NK-92 (cell line): Measurements from ENCODE around the gene PHACTR3.
"Not testable (repeated sequence)": the region's sequence is repeated elsewhere in the genome, so short reads cannot be mapped to it uniquely, and the experiment has no call there.

Experiments used
- DNase-seq: peaks from one replicate; lab custom pipeline; 2025; ENCODE audit not compliant: unreplicated experiment; lab: John Stamatoyannopoulos, UW

Gene PHACTR3

DNA sequence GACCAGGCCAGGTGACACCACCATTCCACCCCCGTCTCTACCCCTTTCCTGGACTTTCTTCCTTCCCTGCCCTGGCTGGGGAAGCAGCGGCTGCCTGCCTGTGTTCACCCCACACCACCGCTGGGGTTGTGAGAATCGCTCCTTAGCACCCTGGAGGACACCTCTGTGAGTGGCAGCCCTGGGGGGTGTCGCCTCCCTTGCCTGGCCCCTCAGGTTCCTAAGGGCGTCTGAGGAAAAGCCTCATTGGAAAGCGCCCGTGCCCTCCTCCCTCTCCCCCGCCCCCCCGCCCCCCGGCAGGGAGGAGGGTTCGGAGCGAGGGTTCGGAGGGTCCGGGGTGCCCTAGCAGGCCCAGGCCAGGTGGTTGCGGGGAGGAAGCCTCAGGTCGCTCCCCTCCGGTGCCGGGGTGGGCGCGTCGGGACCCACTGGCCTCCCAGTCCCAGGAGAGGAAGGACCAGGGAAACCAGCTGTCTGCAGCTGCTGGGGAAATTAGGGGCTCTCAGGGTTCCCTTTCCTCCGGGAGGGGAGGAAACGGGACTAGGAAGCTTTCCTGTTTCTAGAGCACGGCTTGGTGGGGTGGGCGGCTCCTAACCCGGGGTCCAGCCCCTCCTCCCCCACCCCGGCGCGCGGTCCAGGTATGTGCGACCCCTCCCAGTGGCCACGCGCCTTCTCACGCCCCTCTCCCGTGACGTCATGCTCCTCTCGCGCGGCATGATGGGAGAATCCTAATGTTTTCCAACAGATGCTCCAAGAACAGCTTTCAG is at the start of gene PHACTR3:
TSS of gene PHACTR3 (plus strand) at position 760 of the 761 bp plus-strand sequence. CDS start 475 bp downstream, outside the sequence.
- DNase-seq = no peak

DNA sequence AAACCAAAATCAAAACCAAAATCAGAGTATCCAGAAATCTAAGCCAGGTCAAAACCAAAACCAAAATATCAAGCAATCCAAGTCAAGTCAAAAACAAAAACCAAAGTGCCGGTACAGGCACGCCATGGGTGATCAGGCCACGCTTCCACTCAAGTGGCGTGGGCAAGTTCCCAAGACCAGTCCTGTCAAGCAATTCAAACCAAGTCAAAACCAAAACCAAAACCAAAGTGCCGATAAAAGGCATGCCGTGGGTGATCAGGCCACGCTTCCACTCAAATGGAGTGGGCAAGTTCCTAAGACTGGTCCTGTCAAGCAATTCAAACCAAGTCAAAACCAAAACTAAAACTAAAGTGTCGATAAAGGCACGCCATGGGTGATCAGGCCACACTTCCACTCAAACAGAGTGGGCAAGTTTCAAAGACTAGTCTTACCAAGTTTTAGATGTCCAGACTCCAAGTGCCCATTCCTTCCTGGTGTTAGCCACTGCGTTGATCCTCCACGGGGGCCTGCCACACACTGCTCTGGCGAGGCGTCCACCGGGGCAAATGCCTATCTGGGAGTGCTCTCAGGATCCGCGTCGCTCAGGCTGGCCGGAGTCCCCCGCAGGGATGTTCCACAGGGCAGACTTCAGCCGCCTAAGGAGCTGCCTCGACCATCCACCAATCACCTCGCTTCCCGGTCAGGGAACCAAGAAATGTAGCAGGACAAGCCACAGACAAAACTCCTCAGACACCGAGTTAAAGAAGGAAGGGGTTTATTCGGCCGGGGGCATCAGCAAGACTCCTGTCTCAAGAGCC is 46.4 kb upstream of the PHACTR3 start:
- not testable (repeated sequence) for DNase-seq

DNA sequence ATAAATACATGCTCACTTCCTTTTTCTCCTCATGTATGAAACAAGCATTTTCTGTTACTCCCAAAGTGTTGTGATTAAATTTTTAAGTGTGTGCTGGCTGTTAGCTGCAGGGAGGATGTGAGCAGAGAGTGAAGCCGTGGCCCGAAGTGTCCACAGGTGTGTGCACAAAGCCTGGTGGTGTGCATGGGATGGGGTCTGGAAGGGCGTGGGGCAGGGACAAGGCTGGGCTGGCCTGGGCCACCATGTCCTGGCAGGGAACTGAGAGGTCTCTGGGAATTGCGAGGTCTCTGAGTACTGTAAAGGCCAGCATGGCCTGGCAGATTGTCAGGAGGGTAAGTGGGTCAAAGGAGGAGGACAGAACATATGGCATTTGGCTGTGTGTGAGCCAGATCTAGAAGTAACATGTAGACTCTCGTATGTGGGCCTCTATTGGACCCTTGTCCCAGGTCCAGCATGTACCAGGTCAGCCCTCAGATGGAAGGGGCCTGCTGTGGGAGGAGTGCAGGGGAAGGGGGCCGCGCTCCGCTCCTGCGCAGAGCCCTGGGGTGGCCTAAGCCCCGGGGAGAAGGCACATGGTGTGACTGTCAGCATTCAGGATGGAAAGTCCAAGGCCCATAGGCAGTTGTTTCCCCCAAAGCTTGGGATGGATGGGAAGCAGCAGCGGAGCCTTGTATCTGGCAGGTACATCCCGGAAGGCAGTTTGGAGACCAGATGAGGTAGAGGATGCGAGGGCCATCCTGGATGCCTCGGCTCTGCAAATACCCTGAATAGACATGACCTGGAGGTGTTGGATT is 45.1 kb upstream of the PHACTR3 start:
- DNase-seq = no peak

DNA sequence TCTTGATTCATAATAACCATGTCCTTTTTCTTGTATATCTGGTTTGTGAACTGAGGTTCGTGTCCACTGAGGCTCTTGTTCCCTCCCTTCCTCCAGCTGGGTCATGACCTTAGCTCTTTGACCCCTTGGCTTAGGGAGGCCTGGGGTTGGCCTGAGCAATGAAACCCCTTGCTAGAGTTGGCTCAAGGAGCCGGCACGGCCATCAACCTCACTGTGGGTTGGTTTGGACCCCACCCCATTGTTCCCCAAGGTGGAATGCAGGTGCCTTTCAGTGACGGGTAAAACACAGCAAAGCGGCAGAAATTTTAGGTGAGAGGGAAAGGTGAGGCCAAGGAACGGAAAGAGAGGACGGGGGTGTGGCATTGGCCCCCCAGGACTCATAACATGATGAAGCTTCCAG is 44.5 kb upstream of the PHACTR3 start:
- DNase-seq = no peak

DNA sequence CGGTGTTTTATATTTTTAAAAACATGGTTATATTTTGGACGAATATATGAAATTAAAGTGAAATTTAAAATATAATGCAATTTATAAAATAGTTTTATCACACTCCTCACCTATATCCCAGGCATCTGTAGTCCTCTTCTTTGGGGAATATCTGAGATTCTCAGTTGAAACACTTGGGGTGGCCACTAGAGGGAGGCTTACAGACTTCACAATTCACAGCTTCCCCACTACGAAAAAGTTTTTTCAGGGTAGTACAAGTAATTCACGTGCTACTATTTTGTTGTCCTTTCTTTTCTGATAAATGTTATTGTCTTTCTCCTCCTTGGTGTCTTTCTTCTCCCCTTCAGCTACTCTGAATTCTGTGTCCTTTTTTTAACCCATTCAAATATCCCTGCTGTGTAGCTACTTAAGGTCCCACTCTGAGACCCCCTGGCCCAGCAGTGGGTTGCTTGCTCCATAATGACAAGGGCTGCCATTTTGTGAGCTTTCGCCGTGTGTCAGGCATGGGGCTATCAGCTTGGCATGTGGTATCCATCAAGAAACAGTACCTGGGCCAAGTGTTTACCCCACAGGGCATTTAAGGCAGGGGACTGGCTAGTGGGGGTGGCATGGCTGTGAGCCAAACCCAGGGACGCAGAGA is 43.6 kb upstream of the PHACTR3 start:
- no peak for DNase-seq

DNA sequence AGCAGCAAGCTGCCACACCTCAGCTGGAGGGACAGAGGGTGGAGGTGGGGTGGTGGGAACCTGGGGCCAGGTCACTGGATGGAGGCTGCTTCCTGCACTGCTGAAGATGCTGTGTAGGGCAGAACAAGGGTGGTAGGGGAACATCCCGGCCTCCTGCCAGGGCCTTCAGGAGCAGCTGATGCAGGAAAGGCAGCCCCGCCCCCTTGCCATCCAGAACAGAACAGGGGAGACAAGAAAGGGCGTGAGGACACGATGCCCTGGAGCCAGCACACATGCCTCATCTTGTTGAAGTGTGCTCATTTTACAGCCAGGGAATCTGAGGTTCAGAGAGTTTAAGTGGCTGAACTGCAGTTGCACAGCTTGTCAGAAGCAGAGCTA is 43.1 kb upstream of the PHACTR3 start:
- DNase-seq = no peak

DNA sequence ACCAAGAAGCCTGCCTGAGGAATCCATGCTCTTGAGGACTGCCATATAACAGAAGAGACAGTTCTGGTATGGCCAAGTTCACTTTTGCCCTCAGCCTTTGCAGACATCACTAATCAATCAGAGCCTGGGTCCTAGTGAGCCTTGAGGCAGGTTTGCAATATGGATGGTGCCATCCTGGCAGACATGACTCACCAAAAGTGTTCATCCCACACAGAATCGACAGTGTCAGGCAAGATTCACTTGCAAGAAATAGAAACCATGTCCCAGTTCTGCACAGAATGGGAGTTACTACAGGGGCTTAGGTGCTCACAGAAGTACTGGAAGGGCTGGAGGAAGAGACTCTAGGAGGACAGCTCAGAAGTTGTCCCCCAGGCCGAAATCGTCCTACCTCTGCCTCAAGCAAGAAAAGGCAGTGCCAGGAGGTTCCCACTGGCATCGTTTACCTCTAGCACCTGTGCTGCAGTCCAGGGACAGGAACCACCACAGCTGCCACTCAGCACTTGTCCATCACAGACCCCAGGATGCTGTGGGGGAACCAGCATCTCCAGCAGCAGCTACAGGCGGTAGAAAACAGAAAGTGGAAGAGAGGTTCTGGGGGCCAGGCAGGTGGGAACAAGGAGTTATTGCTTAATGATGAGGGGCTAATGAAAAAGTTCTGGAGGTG is 42.6 kb upstream of the PHACTR3 start:
- no peak for DNase-seq

DNA sequence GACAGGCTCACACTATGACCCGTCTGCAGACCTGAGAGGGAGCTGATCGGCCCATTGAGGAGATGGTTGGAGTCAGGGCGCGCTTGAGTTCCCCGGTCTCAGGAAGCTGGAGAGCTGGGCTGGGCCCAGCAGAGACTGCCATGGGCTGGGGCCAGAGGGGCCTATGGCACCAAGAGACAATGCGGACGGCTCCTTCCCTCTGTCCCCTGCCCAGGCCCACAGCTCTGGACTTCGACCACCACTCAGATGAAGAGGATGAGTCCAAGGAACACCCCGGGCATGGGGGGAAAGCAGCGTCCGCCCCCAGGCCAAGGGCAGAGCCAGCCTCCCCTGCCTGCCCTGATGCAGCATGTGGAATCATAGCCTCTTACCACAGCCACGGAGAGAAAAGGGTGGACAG is 40.2 kb upstream of the PHACTR3 start:
- no peak for DNase-seq

DNA sequence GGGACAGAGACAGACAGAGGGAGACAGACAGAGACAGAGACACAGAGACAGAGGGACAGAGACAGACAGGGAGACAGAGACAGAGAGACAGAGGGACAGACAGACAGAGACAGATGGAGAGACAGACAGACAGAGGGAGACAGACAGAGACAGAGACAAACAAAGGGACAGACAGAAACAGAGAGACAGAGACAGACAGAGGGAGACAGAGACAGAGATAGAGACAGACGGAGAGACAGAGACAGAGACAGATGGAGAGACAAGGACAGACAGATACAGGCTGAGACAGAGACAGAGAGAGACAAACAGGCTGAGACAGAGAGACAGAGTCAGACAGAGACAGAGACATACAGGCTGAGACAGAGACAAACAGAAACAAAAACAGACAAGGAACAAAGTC is 39.4 kb upstream of the PHACTR3 start:
- DNase-seq = no peak

DNA sequence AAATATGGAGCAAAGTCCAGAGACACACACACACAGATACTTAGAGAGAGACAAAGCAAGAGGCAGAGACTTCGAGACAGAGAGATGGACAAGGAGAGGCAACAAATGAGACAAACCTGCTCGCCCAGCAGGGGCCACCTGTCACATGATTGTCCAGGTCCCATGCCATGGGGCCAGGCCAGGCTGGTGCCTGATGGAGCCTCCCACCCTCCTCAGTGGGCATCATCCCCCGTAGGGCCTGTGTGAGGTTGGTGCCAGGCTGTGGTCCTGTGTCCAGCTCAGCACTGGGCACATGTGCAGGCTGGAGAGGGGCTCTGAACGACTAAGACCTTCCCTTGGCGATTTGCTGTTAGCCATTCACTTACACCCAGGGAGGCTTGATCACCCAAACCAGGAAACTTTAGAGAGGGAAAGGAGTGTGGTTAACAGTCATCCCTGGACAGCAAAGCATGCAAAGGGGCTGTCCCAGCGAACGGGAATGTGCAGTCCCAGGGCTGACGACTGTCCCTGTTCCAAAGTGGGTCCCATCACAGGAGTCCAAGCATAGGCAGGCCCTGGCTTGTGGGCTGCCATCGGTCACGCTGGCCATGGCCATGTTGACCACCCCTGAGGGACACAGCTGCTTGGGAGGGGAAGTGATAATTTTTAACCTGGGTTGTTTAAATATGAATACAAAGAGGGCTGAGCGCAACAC is 38.4 kb upstream of the PHACTR3 start:
- DNase-seq = no peak

DNA sequence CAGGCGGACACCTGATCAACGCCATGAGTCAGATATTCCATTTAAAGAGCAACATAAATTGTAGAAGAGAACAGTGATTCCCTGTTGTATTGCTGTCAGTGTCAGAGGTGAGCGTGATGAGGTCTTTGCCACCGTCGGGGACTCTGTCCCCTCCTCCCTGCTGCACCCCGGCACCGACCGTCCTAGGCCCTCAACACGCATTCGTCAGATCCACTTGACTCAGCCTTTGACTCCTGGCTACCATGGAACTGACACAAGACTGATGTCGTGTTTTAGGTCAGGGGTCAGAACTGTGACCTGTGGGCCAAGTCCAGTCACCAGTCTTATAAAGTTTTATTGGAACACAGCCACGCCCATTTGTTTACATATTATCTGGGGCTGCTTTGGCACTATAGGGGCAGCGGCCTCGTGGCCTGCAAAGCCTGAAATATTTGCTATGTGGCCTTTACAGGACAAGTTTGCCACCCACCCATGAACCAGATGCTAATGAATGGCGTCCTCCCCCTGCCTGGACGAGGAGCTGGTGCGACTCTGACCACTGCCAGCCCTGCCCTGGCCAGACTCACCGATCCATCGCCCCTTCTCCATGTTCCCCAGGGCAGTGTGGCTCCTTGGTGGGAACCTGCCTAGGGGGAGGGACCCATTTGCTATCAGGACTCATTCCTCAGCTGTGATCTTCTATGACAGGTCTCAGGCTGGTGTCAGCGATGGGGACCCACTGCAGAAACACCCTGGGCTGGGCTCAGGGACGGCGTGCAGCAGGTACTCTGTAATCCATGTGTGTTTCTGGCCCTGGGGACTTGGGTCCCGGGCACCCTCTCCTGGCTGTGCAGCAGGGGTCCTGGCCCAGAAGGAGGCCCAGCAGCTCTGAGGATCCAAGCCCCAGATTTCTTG is 37.5 kb upstream of the PHACTR3 start:
- no peak for DNase-seq

DNA sequence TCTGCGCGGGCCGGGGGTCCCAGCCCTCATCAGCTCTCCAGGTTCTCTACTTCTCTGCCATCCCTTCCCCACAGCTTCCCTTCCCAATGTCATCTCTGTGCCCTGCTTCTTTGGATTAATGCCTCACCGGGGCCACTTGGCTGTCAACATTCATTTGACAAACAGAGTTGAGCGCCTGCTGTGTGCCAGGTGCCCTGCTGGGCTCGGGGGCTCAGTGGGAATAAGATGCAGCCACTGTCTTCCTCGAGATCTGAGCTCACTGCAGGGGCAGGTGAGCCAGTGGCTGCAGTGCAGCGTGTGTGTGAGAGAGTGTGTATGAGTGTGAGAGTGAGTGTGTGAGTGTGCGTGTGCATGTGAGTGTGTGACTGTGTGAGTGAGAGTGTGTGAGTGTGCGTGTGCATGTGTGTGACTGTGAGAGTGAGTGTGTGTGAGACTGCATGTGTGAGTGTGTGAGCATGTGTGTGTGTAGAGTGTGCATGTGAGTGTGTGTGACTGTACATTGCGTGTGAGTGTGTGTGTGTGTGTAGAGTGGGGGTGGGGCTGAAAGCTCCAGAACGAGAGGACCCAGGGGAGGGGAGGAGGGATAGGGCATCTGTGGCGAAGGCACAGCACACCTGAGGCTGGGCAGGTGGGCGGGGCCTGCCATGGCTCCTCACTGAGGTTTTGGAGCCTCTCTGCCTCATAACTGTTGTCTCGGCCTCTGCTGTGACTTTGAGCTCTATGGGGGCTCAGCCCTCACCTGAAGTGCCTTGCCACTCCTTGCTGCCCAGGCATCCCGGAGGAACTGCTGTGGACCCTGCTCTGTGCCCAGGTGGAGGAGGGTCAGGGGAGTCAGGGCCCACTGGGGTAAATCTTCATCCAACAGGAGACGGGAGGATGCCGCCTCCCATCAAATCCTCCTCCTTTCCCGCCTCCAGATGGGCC is 36.5 kb upstream of the PHACTR3 start:
- DNase-seq = no peak

DNA sequence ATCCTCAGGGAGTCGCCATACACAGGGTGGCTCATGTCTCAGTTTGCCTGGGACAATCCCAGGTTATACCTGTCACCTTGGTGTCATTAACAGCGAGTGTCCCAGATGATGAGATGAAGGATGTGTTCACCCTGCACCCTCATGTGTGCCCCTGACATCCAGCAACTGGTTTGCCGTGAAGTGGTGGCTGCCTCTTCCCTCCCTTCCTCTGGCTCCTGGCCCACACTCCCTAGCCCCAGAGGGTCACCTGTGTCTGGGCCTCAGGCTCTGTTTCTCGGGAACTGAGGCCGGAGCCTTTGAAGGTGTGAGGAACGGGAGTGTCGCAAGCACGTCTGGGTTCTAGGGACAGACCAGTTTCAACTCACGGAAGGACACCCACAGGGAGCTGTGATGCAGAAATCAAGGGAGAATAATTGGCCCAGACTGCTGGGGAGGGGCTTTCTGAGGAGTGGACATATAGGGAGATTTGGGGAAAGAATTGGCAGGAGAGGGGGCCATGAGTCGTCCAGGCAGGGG is 35.8 kb upstream of the PHACTR3 start:
- no peak for DNase-seq

DNA sequence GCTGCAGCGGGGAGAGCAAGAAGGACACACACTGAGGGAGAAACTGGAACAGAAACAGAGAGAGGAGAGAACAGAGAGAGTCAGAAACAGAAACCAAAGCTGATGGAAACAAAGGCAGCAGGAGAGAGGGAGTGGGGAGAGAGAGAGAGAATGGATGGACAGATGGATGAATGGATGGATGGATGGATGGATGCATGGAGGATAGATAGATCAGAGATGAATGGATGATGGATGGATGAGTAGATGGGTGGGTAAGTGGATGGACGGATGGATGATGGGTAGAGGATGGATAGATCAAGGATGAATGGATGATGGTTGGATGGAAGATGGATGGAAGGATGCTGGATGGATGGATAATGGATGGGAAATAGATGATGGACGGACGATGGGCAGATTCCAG is 35.0 kb upstream of the PHACTR3 start:
- DNase-seq = no peak

DNA sequence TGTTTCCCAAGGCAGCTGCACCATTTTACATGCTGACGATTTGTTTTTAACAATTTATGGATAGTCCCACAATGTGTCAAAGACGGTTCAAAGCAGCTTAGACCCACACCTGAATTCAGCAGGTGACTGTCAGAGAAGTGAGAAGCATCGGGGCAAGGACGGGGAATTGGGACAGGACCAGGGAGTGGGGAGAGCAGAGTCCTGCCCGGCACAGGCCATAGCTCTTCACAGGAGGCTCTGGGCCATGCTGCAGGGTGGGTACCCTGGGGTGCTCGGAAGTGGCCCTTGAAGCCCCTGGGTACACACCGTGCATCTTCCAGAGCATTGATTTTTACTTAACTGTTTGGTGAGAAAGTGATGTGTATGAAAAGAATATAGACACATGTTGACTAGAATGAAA is 33.2 kb upstream of the PHACTR3 start:
- no peak for DNase-seq

DNA sequence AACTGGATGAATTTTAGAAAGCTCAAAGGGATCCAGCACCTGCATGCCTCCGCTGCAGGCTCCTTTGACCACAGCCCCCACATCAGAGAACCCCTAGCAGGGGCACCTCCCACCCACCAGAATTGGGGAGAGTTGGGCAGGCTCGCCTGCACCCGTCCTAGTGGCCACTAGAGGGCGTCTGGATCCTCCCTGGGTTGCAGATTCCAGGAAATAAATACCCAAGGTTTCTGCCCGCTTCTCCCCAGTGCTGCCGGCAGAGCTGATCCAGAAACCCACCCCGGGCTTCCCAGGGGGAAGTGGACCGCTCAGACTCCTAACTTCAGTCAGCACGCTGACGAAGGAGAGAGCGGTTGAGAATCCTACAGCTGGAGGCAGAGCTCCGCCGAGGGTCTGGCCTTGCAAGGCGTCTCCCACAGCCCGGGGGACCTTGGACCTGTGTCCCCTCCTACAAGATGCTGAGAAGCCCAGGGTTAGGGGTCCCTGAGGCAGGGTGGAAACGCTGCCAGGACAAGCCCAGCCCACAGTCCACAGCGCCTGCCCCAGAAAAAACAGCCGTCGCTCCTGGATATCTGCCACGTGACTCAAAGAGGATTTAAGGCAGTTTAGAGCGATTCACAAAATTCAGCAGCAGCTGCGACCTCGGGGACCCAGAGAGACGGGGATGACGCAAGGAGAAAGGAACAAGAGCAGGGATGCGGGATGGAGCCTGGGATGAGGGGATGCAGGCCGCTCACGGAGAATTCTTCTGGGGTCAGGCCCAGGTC is 32.6 kb upstream of the PHACTR3 start:
- no peak for DNase-seq

DNA sequence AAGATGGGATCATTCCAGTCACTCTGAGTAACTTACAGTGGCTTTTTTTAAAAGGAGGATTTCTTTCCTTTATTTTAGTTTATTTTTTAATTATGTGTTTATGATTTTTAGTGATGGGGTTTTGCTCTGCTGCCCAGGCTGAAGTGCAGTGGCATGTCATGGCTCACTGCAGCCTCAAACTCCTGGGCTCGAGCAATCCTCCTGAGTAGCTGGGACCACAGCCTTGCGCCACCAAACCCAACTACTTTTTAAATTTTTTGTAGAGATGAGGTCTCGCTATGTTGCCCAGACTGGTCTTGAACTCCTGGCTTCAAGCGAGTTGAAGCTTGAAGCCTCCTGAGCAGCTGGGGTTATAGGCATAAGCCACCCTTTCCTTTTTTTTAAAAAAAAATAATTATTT is 31.8 kb upstream of the PHACTR3 start:
- DNase-seq = no peak
